ENCODE data around the gene SLC9A2.
A peak's percentile ranks its signal among the peaks of the same experiment; 100 is the strongest.

The SLC9A2 gene, protein sequence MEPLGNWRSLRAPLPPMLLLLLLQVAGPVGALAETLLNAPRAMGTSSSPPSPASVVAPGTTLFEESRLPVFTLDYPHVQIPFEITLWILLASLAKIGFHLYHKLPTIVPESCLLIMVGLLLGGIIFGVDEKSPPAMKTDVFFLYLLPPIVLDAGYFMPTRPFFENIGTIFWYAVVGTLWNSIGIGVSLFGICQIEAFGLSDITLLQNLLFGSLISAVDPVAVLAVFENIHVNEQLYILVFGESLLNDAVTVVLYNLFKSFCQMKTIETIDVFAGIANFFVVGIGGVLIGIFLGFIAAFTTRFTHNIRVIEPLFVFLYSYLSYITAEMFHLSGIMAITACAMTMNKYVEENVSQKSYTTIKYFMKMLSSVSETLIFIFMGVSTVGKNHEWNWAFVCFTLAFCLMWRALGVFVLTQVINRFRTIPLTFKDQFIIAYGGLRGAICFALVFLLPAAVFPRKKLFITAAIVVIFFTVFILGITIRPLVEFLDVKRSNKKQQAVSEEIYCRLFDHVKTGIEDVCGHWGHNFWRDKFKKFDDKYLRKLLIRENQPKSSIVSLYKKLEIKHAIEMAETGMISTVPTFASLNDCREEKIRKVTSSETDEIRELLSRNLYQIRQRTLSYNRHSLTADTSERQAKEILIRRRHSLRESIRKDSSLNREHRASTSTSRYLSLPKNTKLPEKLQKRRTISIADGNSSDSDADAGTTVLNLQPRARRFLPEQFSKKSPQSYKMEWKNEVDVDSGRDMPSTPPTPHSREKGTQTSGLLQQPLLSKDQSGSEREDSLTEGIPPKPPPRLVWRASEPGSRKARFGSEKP

DNA sequence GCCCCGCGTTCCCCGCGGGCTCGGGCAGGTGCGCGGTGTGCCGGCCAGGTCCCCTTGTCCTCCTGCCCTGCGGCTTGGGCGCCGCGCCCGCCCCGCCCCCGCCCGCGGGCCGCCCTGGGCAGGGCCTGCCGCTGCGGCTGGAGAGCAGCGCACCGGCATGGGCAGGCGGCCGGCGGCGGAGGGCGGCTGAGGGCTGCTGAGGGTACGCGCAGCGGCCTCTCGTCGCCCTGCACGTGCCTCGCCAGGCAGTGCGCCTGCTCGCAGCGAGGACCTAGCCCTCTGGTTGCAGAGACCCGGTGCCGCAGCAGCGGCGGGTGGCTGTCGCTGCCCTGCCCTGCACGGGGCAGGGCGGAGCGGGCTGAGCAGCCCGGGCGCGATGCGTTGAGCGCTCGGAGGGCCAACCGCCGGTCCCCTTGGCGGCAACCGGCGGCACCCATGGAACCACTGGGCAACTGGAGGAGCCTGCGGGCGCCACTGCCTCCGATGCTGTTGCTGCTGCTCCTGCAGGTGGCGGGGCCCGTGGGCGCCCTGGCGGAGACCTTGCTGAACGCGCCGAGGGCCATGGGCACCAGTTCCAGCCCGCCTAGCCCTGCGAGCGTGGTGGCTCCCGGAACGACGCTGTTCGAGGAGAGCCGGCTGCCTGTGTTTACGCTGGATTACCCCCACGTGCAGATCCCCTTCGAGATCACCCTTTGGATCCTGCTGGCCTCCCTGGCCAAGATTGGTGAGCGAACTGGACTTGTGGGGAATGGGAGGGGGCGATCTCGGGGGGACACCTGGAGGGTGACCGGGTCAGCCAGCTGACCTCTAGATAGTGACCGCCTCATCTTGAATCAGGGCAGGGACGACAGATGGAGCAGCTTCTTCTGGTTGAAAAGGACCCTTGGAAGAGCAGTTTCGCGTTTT, at the start of gene SLC9A2:
TSS of gene SLC9A2 (plus strand) at position 140 of the 906 bp plus-strand sequence. CDS start at position 436, 296 bp downstream.
- H3K36me3 ChIP-seq, result no peaks in the 10 kb centered on the region
- TF ChIP-seq, protein P1, sequence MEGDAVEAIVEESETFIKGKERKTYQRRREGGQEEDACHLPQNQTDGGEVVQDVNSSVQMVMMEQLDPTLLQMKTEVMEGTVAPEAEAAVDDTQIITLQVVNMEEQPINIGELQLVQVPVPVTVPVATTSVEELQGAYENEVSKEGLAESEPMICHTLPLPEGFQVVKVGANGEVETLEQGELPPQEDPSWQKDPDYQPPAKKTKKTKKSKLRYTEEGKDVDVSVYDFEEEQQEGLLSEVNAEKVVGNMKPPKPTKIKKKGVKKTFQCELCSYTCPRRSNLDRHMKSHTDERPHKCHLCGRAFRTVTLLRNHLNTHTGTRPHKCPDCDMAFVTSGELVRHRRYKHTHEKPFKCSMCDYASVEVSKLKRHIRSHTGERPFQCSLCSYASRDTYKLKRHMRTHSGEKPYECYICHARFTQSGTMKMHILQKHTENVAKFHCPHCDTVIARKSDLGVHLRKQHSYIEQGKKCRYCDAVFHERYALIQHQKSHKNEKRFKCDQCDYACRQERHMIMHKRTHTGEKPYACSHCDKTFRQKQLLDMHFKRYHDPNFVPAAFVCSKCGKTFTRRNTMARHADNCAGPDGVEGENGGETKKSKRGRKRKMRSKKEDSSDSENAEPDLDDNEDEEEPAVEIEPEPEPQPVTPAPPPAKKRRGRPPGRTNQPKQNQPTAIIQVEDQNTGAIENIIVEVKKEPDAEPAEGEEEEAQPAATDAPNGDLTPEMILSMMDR (IDR thresholded peaks at IDR 0.05), result no peak
- H3K4me3 ChIP-seq (ENCODE audit: low read depth in 1 of 2, low read length in 1 of 2), result peak within 1 kb of the TSS; percentile 45 to 53
- no peaks in the 10 kb centered on the region for H3K9me3 ChIP-seq
- H3K27me3 ChIP-seq, result peaks cover 100% of the 10 kb centered on the region
- peaks cover 17 to 20% of the 10 kb centered on the region in 2 experiments for H3K4me1 ChIP-seq (ENCODE audit: control insufficient read depth in 1 of 2, insufficient read depth in 1 of 2, low read depth in 1 of 2, low read length in 1 of 2)
- H3K27ac ChIP-seq, result no peak within 1 kb of the TSS

- Histone ChIP-seq H3K27me3 (peaks cover 3% of the 10 kb centered on the region), H3K27ac (no peak overlapping the region), H3K9me3 (no peaks in the 10 kb centered on the region), H3K4me1 (ENCODE audit: control insufficient read depth in 1 of 2, insufficient read depth in 1 of 2, low read depth in 1 of 2, low read length in 1 of 2) (no peaks in the 10 kb centered on the region), H3K4me3 (ENCODE audit: low read depth in 1 of 2, low read length in 1 of 2) (no peak overlapping the region), H3K36me3 (no peaks in the 10 kb centered on the region)
- TF ChIP-seq, protein P1 (IDR thresholded peaks at IDR 0.05), result no peak
Measured at GRCh38 chr2:102575888-102576287, 43.5 kb upstream of the SLC9A2 start.

GRCh38 chr2:102578376-102578775, 41.0 kb upstream of the SLC9A2 start:
- TF ChIP-seq, protein P1 (IDR thresholded peaks at IDR 0.05), result no peak
- Histone ChIP-seq H3K4me1 (ENCODE audit: control insufficient read depth in 1 of 2, insufficient read depth in 1 of 2, low read depth in 1 of 2, low read length in 1 of 2) (no peaks in the 10 kb centered on the region), H3K27me3 (peaks cover 3% of the 10 kb centered on the region), H3K9me3 (no peaks in the 10 kb centered on the region), H3K36me3 (no peaks in the 10 kb centered on the region), H3K27ac (no peak overlapping the region), H3K4me3 (ENCODE audit: low read depth in 1 of 2, low read length in 1 of 2) (no peak overlapping the region)

- H3K27ac ChIP-seq, result no peak overlapping the region
- no peaks in the 10 kb centered on the region for H3K27me3 ChIP-seq
- no peaks in the 10 kb centered on the region for H3K4me1 ChIP-seq (ENCODE audit: control insufficient read depth in 1 of 2, insufficient read depth in 1 of 2, low read depth in 1 of 2, low read length in 1 of 2)
- TF ChIP-seq, protein P1 (IDR thresholded peaks at IDR 0.05), result no peak
- no peak overlapping the region for H3K4me3 ChIP-seq (ENCODE audit: low read depth in 1 of 2, low read length in 1 of 2)
- no peaks in the 10 kb centered on the region for H3K9me3 ChIP-seq
- no peaks in the 10 kb centered on the region for H3K36me3 ChIP-seq
Measured at GRCh38 chr2:102581911-102582310, 37.4 kb upstream of the SLC9A2 start.

- Histone ChIP-seq H3K4me1 (ENCODE audit: control insufficient read depth in 1 of 2, insufficient read depth in 1 of 2, low read depth in 1 of 2, low read length in 1 of 2) (no peaks in the 10 kb centered on the region), H3K27me3 (no peaks in the 10 kb centered on the region), H3K9me3 (no peaks in the 10 kb centered on the region), H3K4me3 (ENCODE audit: low read depth in 1 of 2, low read length in 1 of 2) (no peak overlapping the region), H3K36me3 (no peaks in the 10 kb centered on the region), H3K27ac (no peak overlapping the region)
- TF ChIP-seq, protein P1 (IDR thresholded peaks at IDR 0.05), result no peak
Measured at GRCh38 chr2:102582845-102583244, 36.5 kb upstream of the SLC9A2 start.
